Caki2 (cell line): ENCODE measurements around the gene STPG1. TPM values are rescaled to one million over a fixed set of nuclear protein-coding genes. Genes with fewer than 3 reads are reported as not detected.

Source experiments
- DNase-seq: peaks from one replicate; pipeline ENCODE4 v3.0.0-alpha.2; 2015; ENCODE audit warnings: low read depth
- in situ Hi-C: cut with HindIII; loops from 2 replicates; pipeline ENCODE4 v1.10.0; 2016; ENCODE audit warnings: low sequenced_read_pairs, low pct_unique_long_range_greater_than_20kb, mixed read lengths
- total RNA-seq: library from RNA; depleted of rRNA; stranded (reverse); fragments of >200 nt; shearing (Covaris generic); gene quantifications from 2 replicates; pipeline ENCODE4 v1.2.3, GENCODE V29; 2014; ENCODE audit warnings: low replicate concordance

Gene STPG1
- total RNA-seq, 1 experiment from 2014 or later = 7.7 TPM

GRCh38 chr1:24337455-24337854, 76.1 kb downstream of the STPG1 start:
- in situ Hi-C loops = no loop called here
- no peak for DNase-seq

GRCh38 chr1:24336075-24336474, 77.5 kb downstream of the STPG1 start:
- no peak for DNase-seq
- in situ Hi-C loops = no loop called here

GRCh38 chr1:24331961-24332673, 81.5 kb downstream of the STPG1 start:
- no peak for DNase-seq
- in situ Hi-C loops = no loop called here

GRCh38 chr1:24329797-24330543, 83.6 kb downstream of the STPG1 start:
- no peak for DNase-seq
- in situ Hi-C loops = no loop called here

GRCh38 chr1:24329331-24329730, 84.3 kb downstream of the STPG1 start:
- DNase-seq = no peak
- in situ Hi-C loops = no loop called here

- DNase-seq = no peak
- in situ Hi-C loops = no loop called here
Measured at GRCh38 chr1:24327891-24328290, 85.7 kb downstream of the STPG1 start.

GRCh38 chr1:24327486-24327885, 86.1 kb downstream of the STPG1 start:
- no peak for DNase-seq
- in situ Hi-C loops = no loop called here

- no peak for DNase-seq
- in situ Hi-C loops = no loop called here
Measured at GRCh38 chr1:24325587-24326449, 87.8 kb downstream of the STPG1 start.

GRCh38 chr1:24324903-24325302, 88.7 kb downstream of the STPG1 start:
- in situ Hi-C loops = no loop called here
- no peak for DNase-seq

- in situ Hi-C loops = no loop called here
- DNase-seq = no peak
Measured at GRCh38 chr1:24323281-24323680, 90.3 kb downstream of the STPG1 start.

- in situ Hi-C loops = no loop called here
- DNase-seq = no peak
Measured at GRCh38 chr1:24322470-24323177, 91.0 kb downstream of the STPG1 start.

- in situ Hi-C loops = no loop called here
- no peak for DNase-seq
Measured at GRCh38 chr1:24321697-24322469, 91.7 kb downstream of the STPG1 start.

GRCh38 chr1:24321126-24321525, 92.5 kb downstream of the STPG1 start:
- DNase-seq = no peak
- in situ Hi-C loops = no loop called here

- in situ Hi-C loops = no loop called here
Measured at GRCh38 chr1:24319962-24320361, 93.6 kb downstream of the STPG1 start.

GRCh38 chr1:24319312-24319863, 94.2 kb downstream of the STPG1 start, which contains the start of gene GRHL3:
GRHL3 (plus strand) TSS chr1:24319357; CDS start chr1:24319552, 195 bp downstream.
- in situ Hi-C loops = no loop called here
- no peak for DNase-seq

More at GRCh38 chr1:24319962-24320361, 93.6 kb downstream of the STPG1 start:
- no peak for DNase-seq

- in situ Hi-C loops = no loop called here
- DNase-seq = no peak
Measured at GRCh38 chr1:24318615-24319311, 94.8 kb downstream of the STPG1 start.
